LNCaP clone FGC (cell line): Measurements from ENCODE around the gene FDPS.

Experiments used
- DNase-seq: peaks from one replicate; pipeline ENCODE4 v3.0.0-alpha.2; 2011; ENCODE audit warnings: low read depth
- H3K4me3 ChIP-seq: 2 replicates; pipeline ENCODE4 v1.5.1; 2011; ENCODE audit warnings: mild to moderate bottlenecking, low read depth, low read length, control low read depth
- TF ChIP-seq, protein P1 (sequence below): IDR thresholded peaks from 2 replicates; pipeline ENCODE4 v1.5.1; 2012; ENCODE audit warnings: mild to moderate bottlenecking; ENCODE audit not compliant: control insufficient read depth, insufficient read depth; ENCODE audit errors: extremely low read depth

The FDPS gene

GRCh38 chr1:155296661-155297060 lies 12.0 kb upstream of the FDPS start:
- no peak for DNase-seq
- TF ChIP-seq, protein P1, sequence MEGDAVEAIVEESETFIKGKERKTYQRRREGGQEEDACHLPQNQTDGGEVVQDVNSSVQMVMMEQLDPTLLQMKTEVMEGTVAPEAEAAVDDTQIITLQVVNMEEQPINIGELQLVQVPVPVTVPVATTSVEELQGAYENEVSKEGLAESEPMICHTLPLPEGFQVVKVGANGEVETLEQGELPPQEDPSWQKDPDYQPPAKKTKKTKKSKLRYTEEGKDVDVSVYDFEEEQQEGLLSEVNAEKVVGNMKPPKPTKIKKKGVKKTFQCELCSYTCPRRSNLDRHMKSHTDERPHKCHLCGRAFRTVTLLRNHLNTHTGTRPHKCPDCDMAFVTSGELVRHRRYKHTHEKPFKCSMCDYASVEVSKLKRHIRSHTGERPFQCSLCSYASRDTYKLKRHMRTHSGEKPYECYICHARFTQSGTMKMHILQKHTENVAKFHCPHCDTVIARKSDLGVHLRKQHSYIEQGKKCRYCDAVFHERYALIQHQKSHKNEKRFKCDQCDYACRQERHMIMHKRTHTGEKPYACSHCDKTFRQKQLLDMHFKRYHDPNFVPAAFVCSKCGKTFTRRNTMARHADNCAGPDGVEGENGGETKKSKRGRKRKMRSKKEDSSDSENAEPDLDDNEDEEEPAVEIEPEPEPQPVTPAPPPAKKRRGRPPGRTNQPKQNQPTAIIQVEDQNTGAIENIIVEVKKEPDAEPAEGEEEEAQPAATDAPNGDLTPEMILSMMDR = no peak
- H3K4me3 ChIP-seq = no peak overlapping the region

DNA sequence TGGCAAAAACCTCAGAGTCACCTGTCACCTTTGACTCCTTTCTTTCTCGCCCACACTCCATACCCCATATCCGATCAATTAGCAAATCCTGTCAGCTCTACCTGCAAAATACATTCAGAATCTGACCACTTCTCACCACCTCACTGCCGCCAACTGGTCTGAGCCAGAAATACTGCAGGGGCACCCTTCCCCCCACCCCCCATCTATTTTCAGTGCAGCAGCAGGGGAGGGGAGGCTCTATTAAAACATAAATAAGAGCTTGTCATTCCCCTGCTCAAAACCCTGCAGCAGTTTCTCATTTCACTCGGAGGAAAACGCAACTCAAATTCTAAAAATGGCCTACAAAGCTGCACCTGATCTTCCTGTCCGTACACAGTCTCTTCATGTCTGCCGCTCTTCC lies 11.3 kb upstream of the FDPS start:
- H3K4me3 ChIP-seq = no peak overlapping the region
- TF ChIP-seq, protein P1 = no peak
- DNase-seq = no peak

- TF ChIP-seq, protein P1 = no peak
- H3K4me3 ChIP-seq = no peak overlapping the region
- no peak for DNase-seq
These were observed 8.6 kb upstream of the FDPS start for GRCh38 chr1:155300024-155300423.

GRCh38 chr1:155300553-155301329 lies 7.9 kb upstream of the FDPS start:
- TF ChIP-seq, protein P1 = no peak
- no peak for DNase-seq
- no peak overlapping the region for H3K4me3 ChIP-seq

DNA sequence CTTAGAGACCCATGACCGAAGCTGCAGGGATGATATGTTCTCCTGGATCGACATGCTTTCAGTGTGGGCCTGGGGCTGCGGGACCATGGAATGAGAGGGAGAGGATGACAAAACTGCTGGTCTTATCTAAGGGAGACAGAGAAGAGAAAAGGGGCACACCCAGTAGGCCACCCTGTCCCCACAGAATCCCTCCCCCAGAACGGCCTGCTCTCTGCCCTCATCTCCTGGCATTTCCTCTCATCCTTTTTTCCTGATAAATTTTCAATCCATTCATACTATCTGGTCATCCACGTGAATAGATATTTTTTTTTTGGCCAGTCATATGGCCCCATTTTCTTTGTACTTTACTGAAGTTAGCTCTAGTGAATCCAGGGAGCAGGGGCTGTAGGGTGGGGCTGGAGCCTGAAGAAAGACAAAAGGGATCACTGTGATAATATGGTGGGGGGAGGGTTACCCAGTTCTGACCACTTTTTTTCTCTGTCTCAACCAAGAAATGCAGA lies 7.3 kb upstream of the FDPS start, which contains the start of gene PKLR:
TSS of gene PKLR (minus strand) at position 97 of the 500 bp plus-strand sequence. CDS start at position 54, 43 bp downstream.
- no peak within 1 kb of the TSS for H3K4me3 ChIP-seq
- TF ChIP-seq, protein P1 = no peak
- no peak for DNase-seq

- H3K4me3 ChIP-seq = no peak overlapping the region
- DNase-seq = no peak
- TF ChIP-seq, protein P1 = no peak
These were observed 4.1 kb upstream of the FDPS start for GRCh38 chr1:155304558-155305063.

GRCh38 chr1:155305881-155306391 lies 2.7 kb upstream of the FDPS start:
- TF ChIP-seq, protein P1 = no peak
- no peak for DNase-seq
- no peak overlapping the region for H3K4me3 ChIP-seq
